HG03520 (cell line): Measurements from ENCODE around the gene SDHAF1.
"Not testable (repeated sequence)": the region's sequence is repeated elsewhere in the genome, so short reads cannot be mapped to it uniquely, and the experiment has no call there.

Experiments
- ATAC-seq: cut with Tn5 transposase; IDR thresholded peaks from one replicate; pipeline ENCODE4 v1.9.1; 2021; ENCODE audit warnings: mild to moderate bottlenecking, moderate library complexity; ENCODE audit not compliant: unreplicated experiment

Gene SDHAF1

GRCh38 chr19:35995048-35995993 is at the start of gene SDHAF1:
Gene SDHAF1, plus strand, starts transcription at chr19:35995188. Its CDS starts 87 bp downstream, at chr19:35995275.
- ATAC-seq: peak; percentile 84

DNA sequence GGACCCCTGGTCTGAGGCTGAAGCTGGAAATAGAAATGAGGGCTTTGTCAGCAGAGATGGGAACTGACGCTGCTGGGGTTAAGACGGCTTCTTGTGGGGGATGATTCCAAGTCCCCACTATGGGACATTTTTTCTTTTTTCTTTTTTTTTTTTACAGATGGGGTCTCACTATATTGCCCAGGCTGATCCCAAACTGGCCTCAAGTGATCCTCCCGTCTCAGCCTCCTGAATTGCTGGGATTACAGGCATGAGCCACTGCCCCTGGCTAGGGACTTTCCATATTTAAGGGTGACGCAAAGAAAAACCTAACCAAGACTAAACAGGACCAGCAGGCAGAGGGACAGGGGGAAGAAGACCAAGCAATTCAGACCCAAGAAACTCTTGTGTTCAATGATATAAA is 48.8 kb upstream of the SDHAF1 start:
- no peak for ATAC-seq

- no peak for ATAC-seq
Measured at GRCh38 chr19:35949131-35949530, 45.9 kb upstream of the SDHAF1 start.

DNA sequence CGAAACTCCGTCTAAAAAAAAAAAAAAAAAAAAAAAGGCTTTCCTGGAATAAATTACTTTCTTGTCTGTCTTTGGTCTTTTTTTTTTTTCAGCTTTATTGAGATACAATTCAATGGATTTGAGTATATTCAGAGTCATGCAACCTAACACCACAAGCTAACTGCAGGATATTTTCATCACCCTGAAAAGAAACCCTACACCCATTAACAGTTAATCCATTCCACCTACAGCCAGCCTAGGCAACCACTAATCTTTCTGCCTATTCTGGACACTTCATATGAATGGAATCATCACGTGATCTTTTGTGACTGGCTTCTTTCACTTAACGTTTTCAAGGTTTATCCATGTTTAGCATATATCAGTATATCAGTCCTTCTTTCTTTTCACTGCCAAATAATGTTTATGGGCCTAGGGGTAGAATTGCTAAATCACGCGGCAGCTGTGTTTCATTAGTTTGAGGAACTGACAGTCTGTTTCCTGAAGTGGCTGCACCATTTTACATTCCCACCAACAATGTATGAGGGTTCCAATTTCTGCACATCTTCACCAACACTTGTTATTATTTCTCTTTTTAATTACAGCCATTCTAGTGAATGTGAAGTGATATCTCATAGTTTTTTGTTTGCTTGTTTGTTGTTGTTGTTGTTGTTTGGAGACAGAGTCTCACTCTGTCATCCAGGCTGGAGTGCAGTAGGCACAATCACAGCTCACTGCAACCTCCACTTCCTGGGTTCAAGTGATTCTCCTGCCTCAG is 38.9 kb upstream of the SDHAF1 start:
- no peak for ATAC-seq

DNA sequence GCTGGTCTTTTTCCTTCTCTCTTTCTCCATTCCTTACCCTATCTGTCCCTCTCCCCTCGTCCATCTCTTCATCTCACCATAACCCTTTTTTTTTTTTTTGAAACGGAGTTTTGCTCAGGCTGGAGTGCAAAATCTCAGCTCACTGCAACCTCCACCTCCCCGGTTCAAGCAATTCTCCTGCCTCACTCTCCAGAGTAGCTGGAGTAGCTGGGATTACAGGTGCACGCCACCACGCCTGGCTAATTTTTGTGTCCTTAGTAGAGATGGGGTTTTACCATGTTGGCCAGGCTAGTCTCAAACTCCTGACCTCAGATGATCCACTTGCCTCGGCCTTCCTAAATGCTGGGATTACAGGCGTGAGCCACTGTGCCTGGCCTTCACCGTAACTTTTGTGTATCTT is 37.6 kb upstream of the SDHAF1 start:
- ATAC-seq: not testable (repeated sequence)

DNA sequence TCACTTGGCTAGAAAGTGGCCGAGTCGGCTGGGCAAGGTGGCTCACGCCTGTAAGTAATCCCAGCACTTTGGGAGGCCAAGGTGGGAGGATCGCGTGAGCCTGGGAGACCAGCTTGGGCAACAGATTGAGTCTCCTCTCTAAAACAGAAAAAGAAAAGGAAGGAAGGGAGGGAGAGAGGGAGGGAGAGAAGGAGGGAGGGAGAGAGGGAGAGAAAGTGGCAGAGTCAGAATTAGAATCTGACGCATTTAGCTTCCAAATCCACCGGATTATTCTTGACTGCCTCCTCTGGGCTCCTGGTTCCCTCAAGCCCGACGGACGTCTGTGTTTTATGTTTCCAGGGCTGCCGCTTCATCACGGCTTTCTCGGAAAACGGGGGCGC is 36.3 kb upstream of the SDHAF1 start:
- ATAC-seq: no peak

DNA sequence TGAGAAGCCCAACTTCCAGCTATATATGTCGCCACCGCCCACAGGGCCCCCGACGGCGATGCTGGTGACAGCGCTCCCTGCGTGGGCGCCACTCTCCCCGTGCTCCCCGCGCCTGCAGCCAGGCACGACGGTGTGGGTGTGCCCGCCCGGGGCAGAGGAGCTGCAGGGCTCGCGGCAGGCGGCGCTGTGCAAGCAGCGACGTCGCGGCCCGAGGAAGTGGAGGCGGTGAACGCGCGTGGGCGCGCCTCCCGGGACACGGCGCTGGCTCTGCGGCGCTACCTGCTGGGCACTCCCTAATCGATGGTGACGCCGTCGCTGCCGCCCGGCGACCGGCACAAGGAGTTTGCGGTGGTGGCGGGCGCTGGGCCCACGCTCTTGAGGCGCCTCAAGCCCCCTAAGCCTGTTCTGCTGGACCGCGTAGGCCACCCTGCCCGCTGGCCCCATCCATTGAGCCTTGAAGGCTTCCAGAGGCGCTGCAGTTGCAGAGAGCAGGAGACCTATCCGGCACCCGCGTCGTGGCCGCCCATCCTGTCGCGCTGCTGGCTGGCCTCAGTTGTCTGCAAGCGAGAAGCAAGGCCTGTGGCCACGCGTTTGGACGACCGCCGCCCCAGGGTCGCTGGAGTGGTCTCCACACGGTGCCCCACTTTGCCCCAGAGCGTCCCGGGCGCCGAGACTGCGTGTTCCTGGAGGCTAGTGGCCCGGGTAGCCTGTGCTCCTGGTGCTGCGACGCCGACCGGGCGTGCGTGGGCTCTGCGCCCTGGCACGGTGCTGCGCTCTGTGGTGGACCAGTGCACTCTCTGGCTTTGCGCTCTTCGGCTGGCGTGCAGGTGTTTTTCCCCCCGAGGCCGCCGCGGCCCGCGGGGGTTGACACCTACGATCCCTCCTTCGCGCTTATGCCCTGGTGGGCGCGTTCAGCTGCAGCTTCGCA is 35.7 kb upstream of the SDHAF1 start:
- no peak for ATAC-seq

- ATAC-seq: no peak
Measured at GRCh38 chr19:35959968-35960320, 35.0 kb upstream of the SDHAF1 start.

- ATAC-seq: no peak
Measured at GRCh38 chr19:35960432-35960972, 34.5 kb upstream of the SDHAF1 start.

DNA sequence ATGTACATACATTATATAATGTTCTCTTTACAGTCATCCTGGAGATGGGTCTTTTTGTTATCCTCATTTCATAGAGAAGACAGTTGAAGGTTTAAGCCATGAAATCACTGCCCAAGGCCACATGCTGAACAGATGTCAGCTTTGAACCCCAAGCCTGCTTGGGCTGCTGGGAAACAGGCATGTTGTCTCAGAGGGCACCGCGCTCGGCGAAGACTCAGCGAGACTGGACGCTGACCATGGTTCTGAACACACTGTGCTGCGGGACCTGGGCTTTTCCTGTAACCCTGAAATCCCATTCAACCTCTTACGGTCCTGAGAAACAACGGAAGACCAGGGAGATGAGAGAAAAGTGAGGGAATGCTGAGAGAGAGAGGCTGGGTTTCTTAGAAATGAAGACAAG is 31.5 kb upstream of the SDHAF1 start:
- ATAC-seq: no peak

DNA sequence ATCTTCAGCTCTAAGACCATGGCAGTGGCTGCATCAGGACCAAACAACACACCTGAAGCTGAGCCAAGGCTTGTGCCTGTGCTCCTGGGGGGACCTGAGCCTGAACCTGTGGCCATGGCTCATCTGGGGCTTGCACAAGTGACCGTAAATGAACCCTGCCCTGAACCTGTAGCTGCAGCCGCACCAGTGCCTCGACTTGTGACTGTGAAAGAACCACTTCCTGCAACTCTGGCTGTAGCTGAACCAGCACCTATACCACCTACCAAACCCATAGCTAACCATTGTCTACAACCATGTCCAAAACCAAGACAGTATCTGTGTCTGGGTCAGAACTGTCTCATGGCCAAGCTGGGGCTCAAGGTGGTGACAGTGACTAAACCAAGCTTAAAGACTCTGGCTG is 28.2 kb upstream of the SDHAF1 start:
- no peak for ATAC-seq

- ATAC-seq: no peak
Measured at GRCh38 chr19:35973487-35973886, 21.5 kb upstream of the SDHAF1 start.

- no peak for ATAC-seq
Measured at GRCh38 chr19:35975608-35976214, 19.3 kb upstream of the SDHAF1 start.

- no peak for ATAC-seq
Measured at GRCh38 chr19:35977446-35978222, 17.4 kb upstream of the SDHAF1 start.

- ATAC-seq: no peak
Measured at GRCh38 chr19:35978271-35978670, 16.7 kb upstream of the SDHAF1 start.

DNA sequence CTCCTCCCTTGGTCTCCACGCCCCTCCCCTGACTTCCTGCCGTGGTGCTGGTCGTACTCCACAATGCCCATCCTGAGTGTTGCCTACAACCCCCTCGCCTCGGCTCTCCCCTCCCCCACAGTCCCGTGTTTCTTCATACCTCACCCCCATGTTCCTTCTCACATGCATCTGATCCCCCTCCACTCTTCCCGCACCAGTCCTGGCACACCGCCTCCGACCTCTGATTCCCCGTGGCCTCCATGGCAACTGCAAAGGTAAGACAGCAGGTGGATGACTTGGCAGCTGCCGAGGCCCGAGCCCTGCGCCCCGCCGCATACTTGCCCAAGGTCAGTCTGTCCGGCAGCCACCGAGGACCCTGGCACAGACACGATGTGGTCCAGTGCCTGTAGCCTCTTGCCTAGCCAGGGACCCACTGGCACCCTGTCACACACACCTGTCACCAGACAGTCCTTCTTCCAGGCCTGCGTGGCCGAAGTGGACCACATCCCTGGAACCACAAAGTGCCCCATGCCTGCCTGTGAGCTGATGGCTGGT is 16.1 kb upstream of the SDHAF1 start:
- no peak for ATAC-seq

GRCh38 chr19:35980997-35981396 is 14.0 kb upstream of the SDHAF1 start:
- ATAC-seq: not testable (repeated sequence)

DNA sequence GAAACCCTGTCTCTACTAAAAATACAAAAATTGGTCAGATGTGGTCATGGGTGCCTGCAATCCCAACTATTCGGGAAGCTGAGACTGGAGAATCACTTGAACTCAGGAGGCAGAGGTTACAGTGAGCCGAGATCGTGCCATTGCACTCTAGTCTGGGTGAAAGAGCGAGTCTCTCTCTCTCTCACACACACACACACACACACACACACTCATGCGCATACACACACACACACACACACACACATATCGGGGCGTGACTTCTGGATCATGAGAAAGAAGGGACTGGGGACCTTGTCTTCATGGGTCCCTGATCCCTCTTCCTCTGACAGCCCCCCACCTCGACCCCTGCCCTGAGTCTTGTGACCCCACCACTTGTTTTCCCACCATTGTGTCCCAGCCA is 11.8 kb upstream of the SDHAF1 start:
- ATAC-seq: no peak

DNA sequence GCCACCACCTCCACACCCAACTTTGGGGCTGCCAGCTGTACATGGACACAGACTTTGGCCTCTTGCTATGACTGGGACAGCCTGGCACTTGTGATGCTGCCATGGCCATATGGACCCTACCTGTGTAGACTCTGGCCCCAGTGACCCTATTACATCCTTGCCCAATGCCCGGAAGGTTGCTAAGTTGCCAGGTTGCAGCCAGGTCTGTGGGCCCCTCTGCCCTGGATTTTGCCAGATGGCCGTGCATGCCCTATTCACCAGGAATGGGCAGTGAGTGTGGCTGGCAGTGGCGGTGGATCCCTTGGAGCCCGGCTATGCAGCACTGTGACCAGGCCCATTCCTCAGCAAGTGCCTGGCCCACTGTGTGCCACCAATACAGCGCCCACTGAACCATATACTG is 8.9 kb upstream of the SDHAF1 start:
- no peak for ATAC-seq
